Thyroid gland (tissue), 4 donors: Measurements from ENCODE around the gene TMEM225B. TPM values are rescaled to one million over a fixed set of nuclear protein-coding genes. Genes with fewer than 3 reads are reported as not detected.
A peak's percentile ranks its signal among the peaks of the same experiment; 100 is the strongest.

Experiments used
- DNase-seq, 2 donors: peaks; one replicate each; pipeline ENCODE4 v3.0.0-alpha.2; 2019
- H3K27ac ChIP-seq, 3 donors: fragments of 200-600 bp; sonication (generic); 1 replicate in 2 of 3; 2 replicates in 1 of 3; pipeline ENCODE4 v1.5.1; 2016 to 2019; ENCODE audit warnings: mild to moderate bottlenecking in 1 of 3, moderate library complexity in 1 of 3
- H3K27me3 ChIP-seq: fragments of 200-600 bp; sonication (generic); one replicate; pipeline ENCODE4 v1.5.1; 2019
- H3K36me3 ChIP-seq, 2 donors: fragments of 200-600 bp; sonication (generic); one replicate each; pipeline ENCODE4 v1.5.1; 2016 to 2019
- H3K4me1 ChIP-seq, 2 donors: fragments of 200-600 bp; sonication (generic); one replicate each; pipeline ENCODE4 v1.5.1; 2017 to 2019
- H3K4me3 ChIP-seq, 3 donors: fragments of 200-600 bp; sonication (generic); replicated peaks in 1 of 3; 1 replicate in 2 of 3; 2 replicates in 1 of 3; pipeline ENCODE4 v1.5.1; 2016; ENCODE audit warnings: mild to moderate bottlenecking in 1 of 3
- H3K9me3 ChIP-seq: fragments of 200-600 bp; sonication (generic); one replicate; pipeline ENCODE4 v1.5.1; 2017
- POLR2A ChIP-seq, 2 donors: fragments of 450-650 bp; IDR thresholded peaks; one replicate each; pipeline ENCODE4 v1.6.1; 2017; ENCODE audit warnings: antibody characterized with exemption in 2 of 2, mild to moderate bottlenecking in 2 of 2, moderate library complexity in 1 of 2
- WGBS, 2 donors: methylation state at CpG; one replicate each; pipeline ENCODE4 v1.1.5; 2017; 5-methylcytosine and 5-hydroxymethylcytosine counted together
- intact Hi-C: fragments of 100-400 bp; cut with DNase I; formaldehyde crosslinking; loops from one replicate; pipeline ENCODE4 v1.15.1; 2023
- total RNA-seq, 4 donors: library from RNA; depleted of rRNA; stranded (reverse); fragments of >200 nt; gene quantifications; one replicate each; pipeline ENCODE4 v1.2.3, GENCODE V29; 2016
- TF ChIP-seq, protein P1 (sequence below), 6 experiments: fragments of 200-600 bp in 3 of 6; fragments of 450-650 bp in 3 of 6; sonication (generic) in 3 of 6; IDR thresholded peaks; one replicate each; pipeline ENCODE4 v1.5.1; 2016 to 2019; ENCODE audit warnings: antibody characterized with exemption in 6 of 6, mild to moderate bottlenecking in 2 of 6, inconsistent platforms in 1 of 6, moderate library complexity in 1 of 6

TMEM225B gene
- total RNA-seq, 4 donors from 2014 or later: 1.1 to 3.2 (median 2.3) TPM

DNA sequence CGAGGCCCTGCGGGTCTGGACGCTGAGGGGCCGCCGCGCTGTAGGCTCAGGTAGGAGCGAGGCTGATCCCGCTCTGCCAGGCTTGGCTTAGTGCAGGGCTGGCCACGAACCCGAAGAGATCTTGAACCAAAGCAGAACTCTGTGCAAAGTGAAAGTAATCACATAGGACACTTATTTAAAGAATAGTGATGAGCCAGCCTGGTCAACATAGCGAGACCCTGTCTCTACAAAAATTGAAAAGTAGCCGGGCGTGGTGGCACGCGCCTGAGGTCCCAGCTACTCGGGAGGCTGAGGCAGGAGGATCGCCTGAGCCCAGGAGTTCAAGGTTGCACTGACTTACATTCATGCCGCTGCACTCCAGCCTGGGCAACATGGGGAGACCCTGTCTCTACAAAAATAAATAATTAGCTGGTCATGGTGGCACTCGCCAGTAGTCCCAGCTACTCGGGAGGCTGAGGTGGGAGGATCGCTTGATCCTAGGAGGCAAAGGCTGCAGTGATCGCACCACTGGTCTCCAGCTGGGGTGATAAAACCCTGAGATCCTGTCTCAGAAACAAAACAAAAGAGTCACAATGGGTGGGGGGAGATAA lies 19.2 kb downstream of the TMEM225B start:
- intact Hi-C loops: loop anchor here (10.0 kb wide), 1 partner anchor 62 kb away; the partner anchor contains the start of genes FAM200A and ZNF655
- peak overlapping the region; percentile 60 to 97 (median 96) for H3K4me3 ChIP-seq
- DNase-seq: no peak
- peak overlapping the region in 2 of 3 donors; percentile 77 to 79 for H3K27ac ChIP-seq
- peaks cover 9 to 11% of the 10 kb centered on the region in 2 donors for H3K4me1 ChIP-seq
- H3K27me3 ChIP-seq: no peaks in the 10 kb centered on the region
- H3K36me3 ChIP-seq: peaks cover 29 to 30% of the 10 kb centered on the region in 2 donors
- no peaks in the 10 kb centered on the region for H3K9me3 ChIP-seq
- WGBS, 2 donors: 16 to 22% methylated on average over 19 to 22 of the region's 22 CpGs
- no peak for TF ChIP-seq POLR2A (IDR thresholded peaks at IDR 0.05)
- TF ChIP-seq, protein P1, sequence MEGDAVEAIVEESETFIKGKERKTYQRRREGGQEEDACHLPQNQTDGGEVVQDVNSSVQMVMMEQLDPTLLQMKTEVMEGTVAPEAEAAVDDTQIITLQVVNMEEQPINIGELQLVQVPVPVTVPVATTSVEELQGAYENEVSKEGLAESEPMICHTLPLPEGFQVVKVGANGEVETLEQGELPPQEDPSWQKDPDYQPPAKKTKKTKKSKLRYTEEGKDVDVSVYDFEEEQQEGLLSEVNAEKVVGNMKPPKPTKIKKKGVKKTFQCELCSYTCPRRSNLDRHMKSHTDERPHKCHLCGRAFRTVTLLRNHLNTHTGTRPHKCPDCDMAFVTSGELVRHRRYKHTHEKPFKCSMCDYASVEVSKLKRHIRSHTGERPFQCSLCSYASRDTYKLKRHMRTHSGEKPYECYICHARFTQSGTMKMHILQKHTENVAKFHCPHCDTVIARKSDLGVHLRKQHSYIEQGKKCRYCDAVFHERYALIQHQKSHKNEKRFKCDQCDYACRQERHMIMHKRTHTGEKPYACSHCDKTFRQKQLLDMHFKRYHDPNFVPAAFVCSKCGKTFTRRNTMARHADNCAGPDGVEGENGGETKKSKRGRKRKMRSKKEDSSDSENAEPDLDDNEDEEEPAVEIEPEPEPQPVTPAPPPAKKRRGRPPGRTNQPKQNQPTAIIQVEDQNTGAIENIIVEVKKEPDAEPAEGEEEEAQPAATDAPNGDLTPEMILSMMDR (IDR thresholded peaks at IDR 0.05): no peak

DNA sequence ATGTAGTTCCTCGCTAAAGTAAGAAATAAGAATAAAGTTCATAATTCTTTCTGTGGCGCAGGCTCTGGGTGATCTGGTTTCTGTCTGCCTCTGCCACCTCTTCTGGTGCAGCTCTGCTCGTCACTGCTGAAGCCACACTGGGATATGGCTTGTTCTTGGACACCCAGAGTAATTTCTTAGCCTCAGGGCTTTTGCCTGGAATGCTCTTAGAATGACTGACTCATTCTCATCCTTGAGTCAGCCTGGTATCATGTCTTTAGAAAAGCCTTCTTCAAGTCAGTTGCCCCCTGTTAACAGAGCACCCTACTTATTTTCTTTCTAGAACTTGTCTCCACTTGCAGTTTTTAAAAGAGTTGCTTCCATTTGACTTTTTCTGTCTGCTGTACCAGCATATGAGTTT lies 20.7 kb downstream of the TMEM225B start:
- H3K4me1 ChIP-seq: peaks cover 9 to 11% of the 10 kb centered on the region in 2 donors
- H3K27ac ChIP-seq: no peak overlapping the region
- DNase-seq: no peak
- no peaks in the 10 kb centered on the region for H3K9me3 ChIP-seq
- WGBS, 2 donors: 94 to 95% methylated on average over 3 of the region's 3 CpGs
- no peak for TF ChIP-seq POLR2A (IDR thresholded peaks at IDR 0.05)
- TF ChIP-seq, protein P1 (IDR thresholded peaks at IDR 0.05): no peak
- intact Hi-C loops: loop anchor here (10.0 kb wide), 1 partner anchor 64 kb away; the partner anchor contains the start of genes FAM200A and ZNF655
- H3K36me3 ChIP-seq: peaks cover 41 to 43% of the 10 kb centered on the region in 2 donors
- H3K4me3 ChIP-seq: no peak overlapping the region
- H3K27me3 ChIP-seq: no peaks in the 10 kb centered on the region

DNA sequence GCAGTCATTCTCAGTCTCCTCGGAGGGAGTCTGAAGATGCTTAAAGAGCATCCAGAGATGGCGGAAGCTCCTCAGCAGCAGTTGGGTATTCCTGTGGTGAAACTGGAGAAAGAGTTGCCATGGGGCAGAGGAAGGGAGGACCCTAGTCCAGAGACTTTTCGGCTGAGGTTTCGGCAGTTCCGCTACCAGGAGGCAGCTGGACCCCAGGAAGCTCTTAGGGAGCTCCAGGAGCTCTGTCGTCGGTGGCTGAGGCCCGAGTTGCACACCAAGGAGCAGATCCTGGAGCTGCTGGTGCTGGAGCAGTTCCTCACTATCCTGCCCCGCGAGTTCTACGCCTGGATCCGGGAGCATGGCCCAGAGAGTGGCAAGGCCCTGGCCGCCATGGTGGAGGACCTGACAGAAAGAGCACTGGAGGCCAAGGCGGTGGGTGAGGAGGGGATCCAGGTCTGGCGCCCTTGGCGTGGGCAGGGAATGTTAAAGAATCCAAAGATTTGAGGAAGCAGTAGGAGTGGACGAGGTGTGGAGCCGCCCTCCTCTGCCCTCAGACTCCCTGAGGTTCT lies 21.6 kb downstream of the TMEM225B start:
- Histone ChIP-seq H3K27ac (no peak overlapping the region), H3K4me3 (no peak overlapping the region), H3K36me3 (peaks cover 51 to 52% of the 10 kb centered on the region in 2 donors), H3K9me3 (no peaks in the 10 kb centered on the region), H3K27me3 (no peaks in the 10 kb centered on the region), H3K4me1 (peaks cover 9 to 11% of the 10 kb centered on the region in 2 donors)
- intact Hi-C loops: loop anchor here (10.0 kb wide), 1 partner anchor 65 kb away; the partner anchor contains the start of genes FAM200A and ZNF655
- WGBS, 2 donors: 95 to 97% methylated on average over 18 of the region's 18 CpGs
- TF ChIP-seq, protein P1 (IDR thresholded peaks at IDR 0.05): no peak
- no peak for TF ChIP-seq POLR2A (IDR thresholded peaks at IDR 0.05)
- no peak for DNase-seq

DNA sequence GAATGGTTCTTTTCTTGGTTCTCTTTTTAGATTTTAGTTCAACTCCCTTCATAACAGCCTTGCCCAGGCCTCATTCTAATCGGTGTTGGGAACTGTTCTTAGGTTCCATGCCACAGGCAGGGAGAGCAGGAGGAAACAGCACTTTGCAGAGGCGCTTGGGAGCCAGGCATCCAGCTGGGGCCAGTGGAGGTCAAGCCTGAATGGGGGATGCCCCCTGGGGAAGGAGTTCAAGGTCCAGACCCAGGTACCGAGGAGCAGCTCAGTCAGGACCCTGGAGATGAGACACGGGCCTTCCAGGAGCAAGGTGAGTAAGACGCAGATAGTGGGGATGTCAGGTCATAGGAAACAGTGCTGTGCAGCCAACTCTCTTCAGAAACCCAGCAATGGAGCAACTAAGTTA lies 23.2 kb downstream of the TMEM225B start:
- intact Hi-C loops: no loop called here
- Histone ChIP-seq H3K27me3 (no peaks in the 10 kb centered on the region), H3K4me3 (no peak overlapping the region), H3K27ac (no peak overlapping the region), H3K4me1 (peaks cover 8 to 9% of the 10 kb centered on the region in 2 donors), H3K36me3 (peaks cover 64 to 68% of the 10 kb centered on the region in 2 donors), H3K9me3 (no peaks in the 10 kb centered on the region)
- DNase-seq: no peak
- TF ChIP-seq POLR2A (IDR thresholded peaks at IDR 0.05): no peak
- TF ChIP-seq, protein P1 (IDR thresholded peaks at IDR 0.05): no peak
- 91 to 97% methylated on average over 5 of the region's 5 CpGs for WGBS, 2 donors

DNA sequence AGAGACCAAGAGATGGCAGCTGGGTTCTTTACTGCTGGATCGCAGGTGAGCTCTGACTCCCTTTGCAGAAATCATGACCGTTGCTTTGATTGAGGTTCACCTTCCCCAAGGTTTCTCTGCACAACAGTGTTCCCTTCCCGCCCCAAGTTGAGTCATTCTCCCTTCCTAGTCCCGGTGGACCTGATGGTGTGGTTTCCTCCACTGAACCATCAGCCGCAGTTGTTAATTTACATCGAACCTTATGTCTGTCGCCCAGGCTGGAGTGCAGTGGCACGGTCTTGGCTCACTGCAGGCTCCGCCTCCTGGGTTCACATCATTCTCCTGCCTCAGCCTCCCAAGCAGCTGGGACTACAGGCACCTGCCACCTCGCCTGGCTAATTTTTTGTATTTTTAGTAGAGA lies 24.5 kb downstream of the TMEM225B start:
- intact Hi-C loops: no loop called here
- no peaks in the 10 kb centered on the region for H3K27me3 ChIP-seq
- H3K27ac ChIP-seq: no peak overlapping the region
- H3K36me3 ChIP-seq: peaks cover 77% of the 10 kb centered on the region in 2 donors
- no peak for DNase-seq
- 91 to 97% methylated on average over 10 of the region's 10 CpGs for WGBS, 2 donors
- H3K4me3 ChIP-seq: no peak overlapping the region
- no peak for TF ChIP-seq POLR2A (IDR thresholded peaks at IDR 0.05)
- TF ChIP-seq, protein P1 (IDR thresholded peaks at IDR 0.05): no peak
- H3K9me3 ChIP-seq: no peaks in the 10 kb centered on the region
- H3K4me1 ChIP-seq: peaks cover 4 to 5% of the 10 kb centered on the region in 2 donors
